Right cardiac atrium (tissue), 5 donors: ENCODE results near the gene ITCH. TPM values are rescaled to one million over a fixed set of nuclear protein-coding genes. Genes with fewer than 3 reads are reported as not detected.

Experiments used
- ATAC-seq, 2 donors: fragments of 200-7000 bp; cut with Tn5 transposase; one replicate each; pipeline versions ENCODE4 v1.8.0 to v1.9.1; 2020; ENCODE audit warnings: moderate library complexity in 2 of 2, mild to moderate bottlenecking in 1 of 2
- DNase-seq, 3 donors: peaks; one replicate each; pipeline ENCODE4 v3.0.0-alpha.2; 2020
- H3K27ac ChIP-seq: one replicate; pipeline ENCODE4 v1.5.1; 2013; ENCODE audit warnings: mild to moderate bottlenecking, low read length, control low read depth, moderate library complexity
- H3K27me3 ChIP-seq: one replicate; pipeline ENCODE4 v1.6.1; 2013; ENCODE audit not compliant: control insufficient read depth, insufficient read depth
- H3K4me1 ChIP-seq: one replicate; pipeline ENCODE4 v1.6.1; 2013; ENCODE audit warnings: low read length; ENCODE audit not compliant: control insufficient read depth, insufficient read depth
- H3K4me3 ChIP-seq: one replicate; pipeline ENCODE4 v1.5.1; 2013; ENCODE audit warnings: low read length, control low read depth
- H3K9me3 ChIP-seq: one replicate; pipeline ENCODE4 v1.6.1; 2013; ENCODE audit warnings: low read length; ENCODE audit not compliant: control insufficient read depth
- WGBS: extraction: QIAGEN DNeasy Blood & Tissue Kit; methylation state at CpG from one replicate; pipeline ENCODE4 v1.1.7; 2013; 5-methylcytosine and 5-hydroxymethylcytosine counted together
- intact Hi-C, 4 donors: fragments of 100-400 bp; cut with DNase I; formaldehyde crosslinking; loops; one replicate each; pipeline versions ENCODE4 v1.11.0 to v1.14.0; 2022 to 2023
- polyA plus RNA-seq: library from polyadenylated mRNA; stranded (reverse); fragments of 200-250 nt; gene quantifications from one replicate; pipeline ENCODE4 v1.2.3, GENCODE V29; 2013
- total RNA-seq, 4 donors: library from RNA; stranded (reverse); fragmentation: NEBNext Ultra II Directional; extraction: Animal tissue kit (Norgen Biotek cat#: 25700); gene quantifications; one replicate each; pipeline ENCODE4 v1.2.1, GENCODE V29; 2021
- donor health status: healthy with polysubstance abuse.
- donor health status: DM: no; HTN: yes; CAD: no.
- donor health status: DM: no; HTN: no; CAD: no.
- donor health status: DM: no; HTN: yes; CAD: no; lungs with severe emphysema.
- donor health status: DM: yes; HTN: yes; CAD: no.

ITCH gene
- total and polyA plus RNA-seq, 5 donors = 9.7 to 54.9 (median 48.6) TPM

- no peak overlapping the region for H3K4me3 ChIP-seq
- H3K9me3 ChIP-seq = no peaks in the 10 kb centered on the region
- ATAC-seq (no peak), DNase-seq (peak in 1 of 3 donors; percentile 32)
- H3K27me3 ChIP-seq = no peaks in the 10 kb centered on the region
- no peak overlapping the region for H3K27ac ChIP-seq
- no peaks in the 10 kb centered on the region for H3K4me1 ChIP-seq
- intact Hi-C loops = loop anchor here in 1 of 4 donors (5.0 kb wide), 1 partner anchor 173 kb away; no protein-coding TSS in a partner anchor
- WGBS = 88% methylated on average over 15 of the region's 15 CpGs
These were observed 171.5 kb downstream of the ITCH start for GRCh38 chr20:34534391-34535165.

- Histone ChIP-seq H3K4me1 (no peaks in the 10 kb centered on the region), H3K9me3 (no peaks in the 10 kb centered on the region), H3K27ac (no peak overlapping the region), H3K4me3 (no peak overlapping the region), H3K27me3 (no peaks in the 10 kb centered on the region)
- ATAC-seq (no peak), DNase-seq (peak in 1 of 3 donors; percentile 14)
- WGBS = 93% methylated on average over 15 of the region's 15 CpGs
- intact Hi-C loops = loop anchor here in 1 of 4 donors (5.0 kb wide), 1 partner anchor 172 kb away; no protein-coding TSS in a partner anchor
These were observed 172.3 kb downstream of the ITCH start for GRCh38 chr20:34535301-34535840.

GRCh38 chr20:34535857-34536256 lies 172.8 kb downstream of the ITCH start:
- no peak for ATAC-seq
- 87% methylated on average over 2 of the region's 2 CpGs for WGBS
- no peaks in the 10 kb centered on the region for H3K4me1 ChIP-seq
- no peak for DNase-seq
- H3K4me3 ChIP-seq = no peak overlapping the region
- no peaks in the 10 kb centered on the region for H3K27me3 ChIP-seq
- intact Hi-C loops = loop anchor here in 1 of 4 donors (5.0 kb wide), 1 partner anchor 171 kb away; no protein-coding TSS in a partner anchor
- no peak overlapping the region for H3K27ac ChIP-seq
- H3K9me3 ChIP-seq = no peaks in the 10 kb centered on the region

GRCh38 chr20:34536798-34537394 lies 173.8 kb downstream of the ITCH start:
- H3K4me3 ChIP-seq = no peak overlapping the region
- intact Hi-C loops = loop anchor here in 1 of 4 donors (5.0 kb wide), 1 partner anchor 170 kb away; no protein-coding TSS in a partner anchor
- H3K4me1 ChIP-seq = no peaks in the 10 kb centered on the region
- ATAC-seq = peak; percentile 61 to 65
- no peaks in the 10 kb centered on the region for H3K9me3 ChIP-seq
- no peak overlapping the region for H3K27ac ChIP-seq
- 58% methylated on average over 10 of the region's 10 CpGs for WGBS
- DNase-seq = peak; percentile 58 to 85 (median 84)
- no peaks in the 10 kb centered on the region for H3K27me3 ChIP-seq

- no peaks in the 10 kb centered on the region for H3K9me3 ChIP-seq
- H3K4me1 ChIP-seq = no peaks in the 10 kb centered on the region
- H3K27me3 ChIP-seq = no peaks in the 10 kb centered on the region
- no peak overlapping the region for H3K27ac ChIP-seq
- 89% methylated on average over 8 of the region's 8 CpGs for WGBS
- intact Hi-C loops = loop anchor here in 1 of 4 donors (5.0 kb wide), 1 partner anchor 170 kb away; no protein-coding TSS in a partner anchor
- peak in 1 of 2 donors; percentile 17 for ATAC-seq
- DNase-seq = peak in 1 of 3 donors; percentile 46
- no peak overlapping the region for H3K4me3 ChIP-seq
These were observed 174.6 kb downstream of the ITCH start for GRCh38 chr20:34537651-34538050.

GRCh38 chr20:34538671-34539123 lies 175.6 kb downstream of the ITCH start:
- intact Hi-C loops = loop anchor here in 1 of 4 donors (5.0 kb wide), 1 partner anchor 169 kb away; no protein-coding TSS in a partner anchor
- WGBS = 44% methylated on average over 5 of the region's 5 CpGs

GRCh38 chr20:34539756-34540155 lies 176.7 kb downstream of the ITCH start:
- intact Hi-C loops = loop anchor here in 1 of 4 donors (5.0 kb wide), 1 partner anchor 168 kb away; no protein-coding TSS in a partner anchor
- WGBS = 97% methylated on average over 8 of the region's 8 CpGs
- Histone ChIP-seq H3K27ac (no peak overlapping the region), H3K9me3 (no peaks in the 10 kb centered on the region), H3K4me1 (no peaks in the 10 kb centered on the region), H3K27me3 (no peaks in the 10 kb centered on the region), H3K4me3 (no peak overlapping the region)
- ATAC-seq = no peak
- no peak for DNase-seq

More at GRCh38 chr20:34538671-34539123, 175.6 kb downstream of the ITCH start:
- Histone ChIP-seq H3K4me3 (no peak overlapping the region), H3K4me1 (no peaks in the 10 kb centered on the region), H3K27me3 (no peaks in the 10 kb centered on the region), H3K9me3 (no peaks in the 10 kb centered on the region), H3K27ac (no peak overlapping the region)
- DNase-seq (peak; percentile 59 to 80 (median 80)), ATAC-seq (peak; percentile 37 to 43)

- Histone ChIP-seq H3K27me3 (no peaks in the 10 kb centered on the region), H3K9me3 (no peaks in the 10 kb centered on the region), H3K4me3 (no peak overlapping the region), H3K4me1 (no peaks in the 10 kb centered on the region), H3K27ac (no peak overlapping the region)
- intact Hi-C loops = no loop called here
- WGBS = 67% methylated on average over 15 of the region's 15 CpGs
- peak in 1 of 2 donors; percentile 5 for ATAC-seq
- DNase-seq = peak in 1 of 3 donors; percentile 30
These were observed 177.7 kb downstream of the ITCH start for GRCh38 chr20:34540596-34541263.

- intact Hi-C loops = no loop called here
- no peaks in the 10 kb centered on the region for H3K9me3 ChIP-seq
- no peaks in the 10 kb centered on the region for H3K4me1 ChIP-seq
- H3K4me3 ChIP-seq = no peak overlapping the region
- no peak overlapping the region for H3K27ac ChIP-seq
- WGBS = 74% methylated on average over 13 of the region's 13 CpGs
- ATAC-seq (no peak), DNase-seq (peak in 1 of 3 donors; percentile 12)
- H3K27me3 ChIP-seq = no peaks in the 10 kb centered on the region
These were observed 178.3 kb downstream of the ITCH start for GRCh38 chr20:34541264-34541901.

- DNase-seq (peak in 1 of 3 donors; percentile 37), ATAC-seq (no peak)
- H3K4me3 ChIP-seq = no peak overlapping the region
- no peaks in the 10 kb centered on the region for H3K4me1 ChIP-seq
- H3K9me3 ChIP-seq = no peaks in the 10 kb centered on the region
- no peaks in the 10 kb centered on the region for H3K27me3 ChIP-seq
- H3K27ac ChIP-seq = no peak overlapping the region
- intact Hi-C loops = no loop called here
- WGBS = 59% methylated on average over 16 of the region's 16 CpGs
These were observed 178.8 kb downstream of the ITCH start for GRCh38 chr20:34541917-34542316.
